HG03439 (cell line): ENCODE measurements around the gene PTPRC.

Experiments used
- ATAC-seq: cut with Tn5 transposase; IDR thresholded peaks from one replicate; pipeline ENCODE4 v1.9.1; 2021; ENCODE audit warnings: mild to moderate bottlenecking, moderate library complexity; ENCODE audit not compliant: unreplicated experiment

The PTPRC gene

GRCh38 chr1:198749279-198749678, 110.4 kb downstream of the PTPRC start:
- no peak for ATAC-seq

DNA sequence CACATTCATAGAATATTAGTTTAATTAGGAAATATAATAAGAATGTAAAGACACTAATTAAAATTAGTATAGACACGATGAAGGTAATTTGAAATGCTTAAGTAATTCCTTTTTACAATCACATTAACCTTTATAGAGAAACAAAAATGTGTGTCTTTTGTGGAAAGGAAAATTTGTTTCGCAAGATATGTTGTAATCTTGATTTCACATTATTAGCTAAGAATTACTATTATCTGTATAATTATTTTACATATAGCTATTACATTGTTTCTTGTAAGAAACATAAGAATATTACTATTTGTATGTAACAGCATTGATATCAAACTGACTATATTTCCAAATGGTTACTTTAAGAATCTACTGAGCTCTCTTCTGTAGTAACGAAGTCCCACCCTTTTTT, 111.2 kb downstream of the PTPRC start:
- no peak for ATAC-seq

DNA sequence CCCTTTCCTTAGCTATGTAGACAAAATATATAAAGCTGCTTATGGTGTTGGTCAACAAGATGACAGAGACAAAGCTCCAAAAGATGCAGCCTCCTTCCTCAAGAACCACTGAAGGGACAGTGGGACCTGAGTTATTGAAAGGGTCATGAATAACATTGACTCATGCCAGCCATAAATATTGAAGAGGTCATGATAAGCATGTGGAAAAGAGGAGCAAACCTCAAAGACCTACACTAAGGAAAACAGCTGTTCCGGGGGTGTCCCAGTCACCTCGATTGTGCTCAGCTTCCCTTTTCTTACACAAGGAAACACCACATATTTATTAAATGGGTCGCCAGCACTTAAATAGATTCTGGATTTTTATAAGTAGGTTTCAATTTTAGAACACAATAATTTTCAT, 112.9 kb downstream of the PTPRC start:
- ATAC-seq, result no peak

DNA sequence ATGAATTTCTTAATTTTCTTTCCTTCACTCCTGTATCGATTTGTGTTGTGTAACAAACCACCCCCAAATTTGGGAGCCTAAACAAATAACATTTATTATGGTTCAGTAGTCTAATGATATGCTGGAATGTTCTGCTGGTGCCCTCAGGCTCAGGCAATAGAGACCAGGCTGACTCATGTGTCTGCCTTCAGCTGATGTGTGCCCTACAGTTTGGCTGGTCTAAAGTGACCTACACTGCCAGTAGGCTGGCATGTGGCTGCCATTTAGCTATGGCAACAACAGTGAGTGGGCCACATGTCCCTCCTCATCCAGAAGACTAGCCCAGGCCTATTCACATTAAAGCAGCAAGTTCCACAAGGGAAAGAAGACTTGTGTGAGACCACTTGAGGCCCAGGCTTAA, 115.8 kb downstream of the PTPRC start:
- no peak for ATAC-seq

GRCh38 chr1:198755715-198756114, 116.9 kb downstream of the PTPRC start:
- ATAC-seq, result no peak

GRCh38 chr1:198756470-198756869, 117.6 kb downstream of the PTPRC start:
- no peak for ATAC-seq

DNA sequence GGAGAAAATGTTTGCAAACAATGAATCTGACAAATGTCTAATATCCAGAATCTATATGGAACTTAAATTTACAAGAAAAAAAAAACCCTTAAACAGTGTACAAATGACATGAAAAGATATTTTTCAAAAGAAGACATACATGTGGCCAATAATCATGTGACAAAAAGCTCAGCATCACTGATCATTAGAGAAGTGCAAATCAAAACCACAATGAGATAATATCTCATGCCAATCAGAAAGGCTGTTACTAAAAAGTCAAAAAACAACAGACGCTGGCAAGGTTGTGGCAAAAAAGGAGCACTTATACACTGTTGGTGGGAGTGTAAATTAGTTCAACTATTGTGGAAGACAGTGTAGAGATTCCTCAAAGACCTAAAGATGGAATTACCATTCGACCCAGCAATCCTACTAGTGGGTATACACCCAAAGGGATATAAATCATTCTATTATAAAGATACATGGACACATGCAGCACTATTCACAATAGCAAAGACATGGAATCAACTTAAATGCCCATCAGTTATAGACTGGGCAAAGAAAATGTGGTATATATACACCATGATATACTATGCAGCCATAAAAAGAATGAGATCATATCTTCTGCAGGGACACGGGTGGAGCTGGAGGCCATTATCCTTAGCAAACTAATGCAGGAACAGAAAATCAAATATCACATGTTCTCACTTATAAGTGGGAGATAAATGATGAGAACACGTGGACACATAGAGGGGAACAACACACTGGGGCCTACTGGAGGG, 123.2 kb downstream of the PTPRC start:
- ATAC-seq, result no peak

DNA sequence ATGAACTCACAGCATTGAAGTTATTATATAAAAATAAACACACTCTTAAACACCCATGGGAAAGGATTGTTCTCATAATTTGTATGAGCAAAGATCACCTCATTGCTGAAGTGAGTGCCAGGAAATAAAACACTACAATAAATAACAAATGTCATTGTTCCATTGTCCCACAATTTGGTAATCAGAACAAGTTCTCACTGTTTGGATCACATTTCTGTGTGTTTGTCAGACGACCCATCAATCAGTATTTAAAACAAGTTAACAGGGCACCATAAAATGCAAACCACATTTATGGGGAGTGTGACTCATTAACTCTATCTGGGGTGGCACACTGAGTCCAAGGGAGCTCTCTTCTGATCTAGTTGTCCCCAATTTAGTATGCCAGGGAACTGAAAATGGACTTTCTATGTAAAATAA, 124.5 kb downstream of the PTPRC start:
- ATAC-seq, result no peak

DNA sequence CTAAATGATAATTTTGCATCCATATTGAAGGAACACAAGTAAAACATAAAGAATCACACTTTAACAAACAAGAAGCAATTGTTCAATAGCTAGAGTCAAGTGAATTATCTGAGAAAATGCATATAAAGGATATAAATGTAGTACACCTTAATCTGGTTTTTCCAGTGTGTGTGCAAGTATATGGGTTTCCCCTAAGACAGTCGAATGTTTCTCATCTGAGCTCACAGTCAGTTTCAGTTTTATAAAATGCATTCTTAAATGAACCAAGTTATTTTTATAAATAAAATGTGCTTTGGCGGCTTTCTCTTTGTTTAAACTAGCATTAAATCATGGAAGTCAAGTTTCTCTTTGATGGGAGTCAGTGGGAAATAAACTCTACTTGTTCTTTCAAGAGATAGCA, 125.9 kb downstream of the PTPRC start:
- ATAC-seq, result no peak

GRCh38 chr1:198765416-198765815, 126.6 kb downstream of the PTPRC start:
- ATAC-seq, result no peak

DNA sequence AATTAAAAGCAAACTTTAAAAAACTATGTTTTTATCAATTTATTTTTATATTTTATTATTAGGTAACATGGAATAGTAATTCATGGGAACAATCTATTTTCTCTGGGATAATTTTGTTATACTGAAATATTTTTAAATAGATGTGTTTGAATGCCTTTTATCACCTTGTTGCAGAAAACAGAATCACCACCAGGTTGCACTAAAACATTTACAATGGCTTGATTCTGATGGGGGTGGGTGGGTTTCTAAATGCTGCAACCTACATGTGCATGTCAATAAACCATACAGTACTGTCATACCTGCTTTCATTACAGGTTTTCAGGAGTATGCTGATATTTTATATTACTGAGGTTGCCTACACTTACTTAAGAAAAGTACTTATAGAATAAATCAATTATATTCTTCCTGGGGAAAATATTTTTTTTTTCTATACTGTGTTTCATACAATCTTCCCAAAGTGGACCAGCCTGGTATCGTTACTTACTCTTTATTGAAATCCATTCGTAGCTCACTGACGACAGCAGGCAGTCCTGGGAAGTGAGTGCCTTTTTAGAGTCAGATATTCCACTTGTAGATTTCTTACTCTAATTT, 132.8 kb downstream of the PTPRC start:
- ATAC-seq, result no peak

DNA sequence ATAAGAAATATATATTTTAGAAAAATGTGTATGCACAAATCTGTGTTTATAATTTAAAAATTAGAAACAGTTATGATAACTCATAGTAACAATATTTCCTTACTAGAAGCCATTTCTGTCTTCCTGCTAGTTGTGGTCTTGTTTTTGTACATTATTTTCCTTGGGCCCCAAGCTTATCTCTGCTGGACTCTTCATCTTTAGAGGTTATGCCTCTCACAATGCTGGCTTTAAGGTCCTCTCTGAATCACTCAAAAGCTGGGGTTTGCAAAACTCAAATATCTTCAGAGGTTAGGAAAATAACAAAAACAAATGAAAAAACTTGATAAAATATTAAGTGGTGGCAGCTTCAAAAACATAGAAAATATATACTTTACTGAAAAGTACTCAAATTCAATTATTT, 133.8 kb downstream of the PTPRC start:
- ATAC-seq, result no peak

- ATAC-seq, result no peak
Observed at GRCh38 chr1:198773030-198773429, 134.2 kb downstream of the PTPRC start.

GRCh38 chr1:198773523-198773922, 134.7 kb downstream of the PTPRC start:
- no peak for ATAC-seq

DNA sequence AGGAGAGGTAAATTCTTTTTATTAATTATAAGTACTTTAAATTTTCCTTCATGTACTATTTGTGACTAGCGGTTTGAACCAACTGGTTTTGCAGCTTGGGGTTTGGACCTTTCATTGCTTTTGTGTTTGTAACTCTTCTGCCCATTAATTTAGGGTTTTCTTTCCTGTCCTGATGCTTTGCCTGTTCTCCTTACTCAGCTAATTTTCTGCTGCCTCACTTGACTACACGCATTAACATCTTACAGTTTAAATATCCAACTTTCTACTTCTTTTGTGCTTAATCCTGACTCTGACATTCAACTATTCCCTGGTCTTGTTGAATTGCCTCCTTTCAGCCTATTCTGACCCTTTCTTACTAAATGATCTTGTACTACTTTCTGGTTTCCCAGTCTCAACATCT, 135.6 kb downstream of the PTPRC start:
- ATAC-seq, result no peak

DNA sequence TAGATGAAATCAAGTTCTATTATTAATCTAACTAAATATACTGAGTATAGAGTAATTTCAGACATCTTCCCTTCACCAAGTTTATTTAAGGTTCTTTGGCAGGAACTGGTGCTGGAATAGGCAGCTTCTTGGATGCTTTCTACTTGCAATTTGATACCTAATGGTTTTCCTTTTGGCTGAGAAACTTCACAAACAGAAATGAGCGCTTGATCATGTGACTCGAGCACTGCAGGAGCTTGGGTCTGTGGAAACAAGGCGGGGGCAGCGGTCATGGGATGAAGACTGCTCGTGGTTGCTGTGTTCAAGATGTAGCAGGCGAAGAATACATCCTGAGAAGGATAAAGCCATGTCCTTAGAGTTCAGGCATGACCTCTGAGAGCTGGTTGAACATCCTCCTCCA, 136.8 kb downstream of the PTPRC start:
- no peak for ATAC-seq

DNA sequence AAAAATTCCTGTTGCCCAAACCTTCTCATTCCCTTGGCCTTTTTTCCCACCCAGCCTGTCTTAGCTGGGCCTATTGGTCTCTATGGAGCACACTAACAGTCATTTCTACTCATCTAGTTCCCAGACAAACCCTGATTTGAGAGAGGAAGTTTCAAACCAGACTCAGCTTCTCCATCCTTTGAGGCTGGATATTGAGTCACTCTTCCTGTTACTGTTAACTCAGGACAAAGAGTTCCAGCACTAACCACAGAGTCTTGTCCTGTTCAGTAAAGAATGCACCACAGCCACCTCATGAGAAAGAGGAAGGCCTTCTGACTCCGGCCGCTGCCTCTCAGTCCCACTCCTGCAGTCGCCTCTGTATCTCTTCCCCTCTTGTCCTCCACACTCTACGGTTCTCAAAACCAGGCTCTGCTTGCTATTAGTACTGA, 137.8 kb downstream of the PTPRC start:
- ATAC-seq, result no peak

GRCh38 chr1:198778049-198778448, 139.2 kb downstream of the PTPRC start:
- no peak for ATAC-seq

DNA sequence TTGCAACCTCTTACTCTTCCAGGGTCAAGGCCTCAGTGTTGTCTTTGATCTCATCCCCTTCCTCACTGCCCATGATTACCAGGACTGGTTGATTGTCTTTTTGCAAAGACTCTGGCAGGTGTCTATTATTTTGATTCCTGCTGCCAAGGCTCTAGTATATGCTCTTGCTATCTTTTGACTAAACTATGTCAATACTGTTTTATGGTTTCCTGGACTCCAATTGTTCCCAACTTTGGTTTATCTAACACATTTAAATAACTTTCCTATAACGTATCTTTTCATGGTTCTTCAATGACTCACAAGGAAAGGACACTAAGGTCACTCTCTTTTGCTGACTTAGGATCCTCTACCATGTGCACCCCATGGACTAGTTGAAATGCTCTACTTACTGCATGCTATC, 141.5 kb downstream of the PTPRC start:
- no peak for ATAC-seq

GRCh38 chr1:198788561-198789064, 149.8 kb downstream of the PTPRC start:
- ATAC-seq, result no peak

- no peak for ATAC-seq
Observed at GRCh38 chr1:198793714-198794113, 154.9 kb downstream of the PTPRC start.

DNA sequence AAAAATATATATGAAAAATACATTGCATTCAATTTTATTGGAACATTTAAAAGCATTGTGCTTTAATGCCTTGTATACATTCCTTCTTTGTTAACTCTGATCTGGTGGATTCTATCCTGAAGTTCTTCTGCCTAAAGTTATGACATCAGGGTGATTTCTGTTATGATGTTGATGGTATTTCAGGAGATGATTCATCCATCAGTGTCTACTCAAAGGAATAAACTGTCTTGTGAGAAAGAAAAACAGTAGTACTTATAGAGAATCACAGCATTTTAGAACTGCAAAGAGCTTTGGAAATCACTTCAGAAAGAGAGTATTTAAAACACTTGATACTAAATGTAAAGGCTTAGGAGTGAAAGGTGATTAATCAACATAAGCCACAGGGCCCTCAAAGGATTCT, 155.7 kb downstream of the PTPRC start:
- ATAC-seq, result no peak

DNA sequence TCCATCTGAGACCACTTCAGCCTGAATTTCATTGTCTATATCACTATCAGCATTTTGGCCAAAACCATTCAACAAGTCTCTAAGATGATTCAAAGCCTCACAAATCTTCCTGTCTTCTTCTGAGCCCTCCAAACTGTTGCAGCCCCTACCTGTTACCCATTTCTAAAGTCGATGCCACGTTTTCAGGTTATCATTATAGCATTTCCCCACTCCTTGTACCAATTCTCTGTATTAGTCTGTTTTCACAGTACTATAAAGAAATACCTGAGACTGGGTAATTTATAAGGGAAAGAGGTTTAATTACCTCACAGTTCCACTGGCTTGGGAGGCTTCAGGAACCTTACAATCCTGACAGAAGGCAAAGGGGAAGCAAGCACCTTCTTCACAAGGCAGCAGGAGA, 158.8 kb downstream of the PTPRC start:
- no peak for ATAC-seq
